Stimulated activated effector memory CD8-positive, alpha-beta T cell treated with anti-CD3 and anti-CD28 coated beads, Interleukin-12 subunit alpha, Interleukin-12 subunit beta, amount 100 ng/mL, for 72 hours (primary cell): ENCODE measurements around the gene NOS1.
A peak's percentile ranks its signal among the peaks of the same experiment; 100 is the strongest.

Experiments
- ATAC-seq: fragments of 150-1000 bp; cut with Tn5 transposase; 2 replicates; pipeline ENCODE4 v1.10.0; 2021
- DNase-seq, 2 donors: peaks; one replicate each; pipeline ENCODE4 v3.0.0; 2021 to 2022; ENCODE audit warnings: low spot score in 2 of 2
- H3K27ac Mint-ChIP-seq: one replicate; pipeline ENCODE4 v1.8.0; 2022; ENCODE audit warnings: mild to moderate bottlenecking, mixed read lengths
- H3K36me3 Mint-ChIP-seq: one replicate; pipeline ENCODE4 v1.8.0; 2022; ENCODE audit warnings: mild to moderate bottlenecking, mixed read lengths
- H3K4me1 Mint-ChIP-seq: one replicate; pipeline ENCODE4 v1.8.0; 2022; ENCODE audit warnings: mixed read lengths
- H3K4me3 Mint-ChIP-seq: one replicate; pipeline ENCODE4 v1.8.0; 2022; ENCODE audit warnings: mild to moderate bottlenecking, mixed read lengths
- H3K9me3 Mint-ChIP-seq: one replicate; pipeline ENCODE4 v1.8.0; 2022; ENCODE audit warnings: mixed read lengths

The NOS1 gene

DNA sequence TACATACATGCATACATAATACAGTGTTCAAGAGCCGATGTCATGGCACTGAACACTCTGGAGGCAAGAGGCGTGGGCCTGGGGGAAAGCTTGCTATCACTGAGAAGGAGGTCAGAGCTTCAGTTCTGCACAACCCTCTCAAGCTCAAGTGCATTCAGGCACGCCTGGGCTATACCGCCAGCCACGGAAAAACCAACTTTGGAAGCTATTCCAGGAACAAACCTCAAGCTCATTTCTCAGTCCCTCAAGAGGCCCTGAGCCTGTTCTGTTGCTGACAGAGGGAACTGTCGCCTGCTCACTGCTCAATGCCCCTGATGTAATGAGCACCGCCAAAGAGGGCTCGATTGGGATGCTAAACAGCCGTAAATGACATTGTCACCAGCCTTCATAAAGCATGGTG is 9.2 kb downstream of the NOS1 start:
- Mint-ChIP-seq H3K9me3 (no peaks in the 10 kb centered on the region), H3K4me3 (no peak overlapping the region), H3K4me1 (no peaks in the 10 kb centered on the region), H3K36me3 (no peaks in the 10 kb centered on the region), H3K27ac (no peak overlapping the region)
- DNase-seq (no peak), ATAC-seq (no peak)

DNA sequence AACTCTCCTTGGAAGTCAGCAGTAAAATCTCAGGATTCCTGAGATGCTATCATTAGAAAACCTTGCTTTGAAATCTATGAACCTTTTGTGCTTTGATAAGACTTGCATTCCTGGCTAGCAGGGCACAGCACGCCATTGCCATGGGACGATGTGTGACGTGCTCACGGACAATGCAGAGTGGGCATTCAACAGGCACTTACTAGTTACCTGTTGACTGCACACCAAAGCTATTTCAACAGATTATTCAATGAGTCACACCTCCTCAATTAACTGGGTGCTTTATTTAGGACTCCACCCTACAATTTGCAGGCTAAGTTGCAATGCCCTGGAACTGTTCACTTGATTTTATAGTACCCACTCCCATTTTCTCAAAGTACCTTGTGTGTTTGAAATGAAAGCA is 11.3 kb downstream of the NOS1 start:
- no peak overlapping the region for H3K27ac Mint-ChIP-seq
- H3K4me3 Mint-ChIP-seq, result no peak overlapping the region
- no peaks in the 10 kb centered on the region for H3K36me3 Mint-ChIP-seq

DNA sequence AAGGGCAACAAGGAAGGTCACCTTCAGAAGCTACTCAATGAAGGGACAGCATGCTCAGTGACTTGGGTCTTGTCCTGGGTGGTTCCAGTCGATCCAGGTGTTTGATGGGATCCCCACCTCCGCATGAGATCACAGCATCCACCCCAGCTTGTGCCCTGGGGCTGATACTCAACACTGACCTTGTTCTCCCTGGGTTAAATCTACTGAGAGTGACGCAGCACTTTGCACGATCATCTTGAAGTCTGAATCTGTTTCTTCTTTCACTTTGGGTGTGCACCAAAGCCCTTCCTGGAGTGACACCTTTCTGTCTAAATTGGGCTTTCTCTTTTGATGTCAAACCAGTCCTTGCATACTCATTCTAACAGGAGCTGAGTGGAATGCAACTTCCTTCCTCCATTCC is 13.8 kb downstream of the NOS1 start:
- DNase-seq (no peak), ATAC-seq (no peak)
- peaks cover 3% of the 10 kb centered on the region for H3K9me3 Mint-ChIP-seq
- no peaks in the 10 kb centered on the region for H3K36me3 Mint-ChIP-seq
- no peak overlapping the region for H3K27ac Mint-ChIP-seq
- H3K4me1 Mint-ChIP-seq, result peaks cover 5% of the 10 kb centered on the region
- no peak overlapping the region for H3K4me3 Mint-ChIP-seq

More for the DNA sequence above, 11.3 kb downstream of the NOS1 start:
- Mint-ChIP-seq H3K9me3 (no peaks in the 10 kb centered on the region), H3K4me1 (no peaks in the 10 kb centered on the region)
- DNase-seq, result no peak
- no peak for ATAC-seq

DNA sequence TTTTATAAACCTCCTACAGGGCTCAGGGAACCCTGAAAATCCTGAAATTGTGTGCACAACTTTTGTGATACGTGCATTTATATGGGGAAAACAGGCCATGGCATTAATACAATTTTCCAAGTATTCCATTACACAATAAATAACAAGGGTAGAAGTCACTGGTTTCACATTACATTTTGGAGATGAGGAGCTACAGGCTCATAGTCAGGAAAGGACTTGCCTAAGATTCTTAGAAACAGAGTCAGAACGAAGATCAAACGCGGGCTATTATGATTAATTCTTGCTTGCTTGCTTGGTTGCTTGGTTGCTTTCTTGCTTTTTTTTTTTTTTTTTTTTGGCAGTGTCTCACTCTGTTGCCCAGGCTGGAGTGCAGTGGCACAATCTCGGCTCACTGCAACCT is 16.7 kb downstream of the NOS1 start:
- ATAC-seq, result no peak
- H3K4me1 Mint-ChIP-seq, result peaks cover 8% of the 10 kb centered on the region
- H3K4me3 Mint-ChIP-seq, result no peak overlapping the region
- no peak overlapping the region for H3K27ac Mint-ChIP-seq
- no peaks in the 10 kb centered on the region for H3K36me3 Mint-ChIP-seq
- no peak for DNase-seq
- H3K9me3 Mint-ChIP-seq, result peaks cover 7% of the 10 kb centered on the region

DNA sequence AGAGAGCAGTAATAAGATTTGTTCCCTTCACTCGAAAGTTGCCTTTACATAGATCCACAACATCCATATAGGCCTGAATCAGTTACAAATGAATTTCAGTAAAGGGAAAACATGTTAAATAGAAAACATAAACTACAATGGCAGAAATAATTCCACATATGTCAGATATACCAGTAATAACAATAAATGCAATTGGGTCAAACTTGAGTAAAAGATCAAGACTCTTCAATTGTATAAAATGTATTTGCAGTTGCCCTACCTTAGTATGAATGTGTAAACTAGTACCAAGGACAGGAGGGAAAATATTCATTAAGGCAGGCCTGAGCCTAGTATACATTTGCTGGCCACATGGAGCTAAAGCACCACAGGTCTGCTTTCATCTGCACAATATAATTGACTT is 17.6 kb downstream of the NOS1 start:
- Mint-ChIP-seq H3K4me3 (no peak overlapping the region), H3K36me3 (no peaks in the 10 kb centered on the region), H3K9me3 (peaks cover 7% of the 10 kb centered on the region), H3K27ac (no peak overlapping the region), H3K4me1 (peaks cover 8% of the 10 kb centered on the region)
- ATAC-seq, result no peak
- DNase-seq, result no peak

DNA sequence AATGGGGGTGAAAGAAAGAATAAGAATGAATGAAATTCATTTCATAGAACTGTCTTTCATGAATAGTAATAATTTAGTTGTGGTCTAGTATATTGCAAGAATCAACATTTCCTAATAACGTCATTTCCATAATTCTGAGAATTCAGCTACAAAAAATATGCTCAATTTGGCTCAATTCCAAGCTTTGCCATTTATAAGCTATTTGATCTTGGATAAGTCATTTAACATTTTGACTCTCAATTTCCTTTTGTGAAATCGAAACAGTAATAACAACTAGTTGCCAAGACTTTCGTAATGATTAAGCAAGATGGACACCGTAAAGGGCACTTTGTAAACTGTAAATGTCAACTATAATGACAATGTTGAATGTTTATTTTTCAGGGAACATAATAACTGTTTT is 18.1 kb downstream of the NOS1 start:
- Mint-ChIP-seq H3K9me3 (peaks cover 7% of the 10 kb centered on the region), H3K4me3 (no peak overlapping the region), H3K36me3 (no peaks in the 10 kb centered on the region), H3K4me1 (peaks cover 8% of the 10 kb centered on the region), H3K27ac (no peak overlapping the region)
- ATAC-seq (no peak), DNase-seq (no peak)

DNA sequence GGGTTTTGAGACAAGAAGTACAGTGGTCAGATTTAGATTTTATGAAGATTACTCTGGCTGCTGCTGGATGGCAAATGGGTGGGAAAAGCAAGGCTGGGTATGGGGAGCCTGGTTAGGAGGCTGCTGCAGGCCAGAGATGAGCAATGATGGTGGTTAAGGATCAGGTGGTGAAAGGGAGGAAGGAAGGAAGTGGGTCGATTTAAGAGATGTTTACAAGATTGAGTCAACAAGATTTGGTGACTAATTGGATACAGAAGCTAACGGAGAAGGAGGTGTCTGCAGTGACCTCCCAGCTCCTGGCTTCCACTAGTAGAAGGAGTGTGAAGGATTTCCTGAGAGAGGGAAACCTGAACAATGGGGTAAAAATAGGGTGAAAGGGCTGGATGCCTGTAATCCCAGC is 18.7 kb downstream of the NOS1 start:
- peaks cover 7% of the 10 kb centered on the region for H3K9me3 Mint-ChIP-seq
- H3K4me3 Mint-ChIP-seq, result no peak overlapping the region
- H3K36me3 Mint-ChIP-seq, result no peaks in the 10 kb centered on the region
- ATAC-seq (peak; percentile 16), DNase-seq (no peak)
- H3K27ac Mint-ChIP-seq, result no peak overlapping the region
- H3K4me1 Mint-ChIP-seq, result peaks cover 8% of the 10 kb centered on the region

DNA sequence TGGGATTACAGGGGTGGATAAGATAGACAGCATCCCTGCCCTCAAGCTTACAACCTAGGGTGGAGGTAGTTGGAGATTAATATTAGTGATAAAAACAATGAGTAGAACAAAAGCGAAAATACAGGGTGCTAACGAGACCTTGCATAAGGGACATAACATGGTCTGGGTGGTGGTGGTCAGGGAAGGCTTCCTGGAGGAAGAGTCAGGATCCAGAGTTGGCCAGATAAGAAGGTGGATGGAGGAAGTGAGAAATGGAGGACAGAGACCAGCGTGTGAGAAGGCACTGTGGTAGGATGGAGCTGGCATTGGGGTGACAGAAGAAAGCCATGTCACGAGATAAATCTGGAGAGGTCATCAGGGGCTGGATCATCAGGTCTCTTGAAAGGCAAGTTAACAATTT is 19.2 kb downstream of the NOS1 start:
- peaks cover 8% of the 10 kb centered on the region for H3K4me1 Mint-ChIP-seq
- H3K36me3 Mint-ChIP-seq, result no peaks in the 10 kb centered on the region
- ATAC-seq (no peak), DNase-seq (no peak)
- H3K4me3 Mint-ChIP-seq, result no peak overlapping the region
- no peak overlapping the region for H3K27ac Mint-ChIP-seq
- H3K9me3 Mint-ChIP-seq, result peaks cover 7% of the 10 kb centered on the region

DNA sequence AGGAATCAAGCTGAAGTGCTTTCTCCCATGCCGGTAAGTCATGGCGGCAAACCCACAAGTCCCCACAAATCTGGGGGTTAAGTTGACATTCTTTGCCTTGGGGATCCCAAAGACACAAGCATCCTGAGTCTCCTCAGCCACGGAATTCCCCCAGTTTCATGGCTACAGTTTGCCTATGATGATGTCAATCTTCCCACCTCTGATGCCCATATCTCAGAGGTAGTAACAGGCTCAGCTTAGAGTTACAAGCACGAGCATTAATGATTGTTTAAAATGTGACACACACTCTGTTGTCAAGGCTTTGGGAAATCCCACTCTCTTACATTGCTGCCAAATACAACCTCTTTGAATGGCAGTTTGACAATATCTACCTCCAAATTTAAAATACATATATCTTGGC is 22.3 kb downstream of the NOS1 start:
- H3K4me3 Mint-ChIP-seq, result no peak overlapping the region
- ATAC-seq, result no peak
- peaks cover 8% of the 10 kb centered on the region for H3K4me1 Mint-ChIP-seq
- peaks cover 7% of the 10 kb centered on the region for H3K9me3 Mint-ChIP-seq
- DNase-seq, result no peak
- H3K36me3 Mint-ChIP-seq, result no peaks in the 10 kb centered on the region
- H3K27ac Mint-ChIP-seq, result no peak overlapping the region

DNA sequence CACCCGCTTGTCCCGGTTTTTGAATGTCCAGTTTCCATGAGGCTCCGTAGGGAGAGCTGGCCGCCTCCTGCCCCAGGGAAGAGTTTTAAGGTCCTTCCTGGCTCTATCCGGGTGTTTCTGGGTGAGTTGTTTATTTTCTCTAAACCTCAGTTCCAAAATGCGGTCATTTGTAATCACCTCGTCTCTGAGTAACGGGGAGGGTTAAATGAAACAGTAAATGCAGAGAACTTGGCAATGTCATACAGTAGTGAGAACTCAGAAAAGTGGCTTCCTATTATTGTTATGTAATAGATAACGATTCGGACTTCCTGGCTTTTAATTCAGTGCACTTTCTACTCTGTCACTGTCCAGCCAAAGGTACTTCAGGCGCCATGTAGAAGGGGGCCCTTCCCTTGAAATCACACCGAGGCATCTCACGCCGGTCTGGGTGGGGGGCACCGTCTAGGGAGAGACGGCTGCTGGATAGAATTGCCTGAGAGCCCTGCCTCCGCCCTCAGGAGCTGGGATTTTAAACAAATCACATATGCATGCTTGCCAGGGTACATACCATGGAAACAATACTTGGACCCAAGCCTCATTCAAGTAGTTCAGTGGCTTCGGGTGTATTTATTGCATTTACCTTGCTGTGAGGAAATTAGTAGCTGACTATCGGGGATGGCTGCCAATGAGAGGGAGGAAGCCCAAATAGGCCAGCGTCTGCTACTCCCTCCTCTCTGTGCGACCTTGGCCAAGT is 26.4 kb downstream of the NOS1 start:
- DNase-seq, result no peak
- H3K4me3 Mint-ChIP-seq, result no peak overlapping the region
- ATAC-seq, result no peak
- H3K4me1 Mint-ChIP-seq, result no peaks in the 10 kb centered on the region
- no peaks in the 10 kb centered on the region for H3K36me3 Mint-ChIP-seq
- H3K27ac Mint-ChIP-seq, result no peak overlapping the region
- H3K9me3 Mint-ChIP-seq, result no peaks in the 10 kb centered on the region

DNA sequence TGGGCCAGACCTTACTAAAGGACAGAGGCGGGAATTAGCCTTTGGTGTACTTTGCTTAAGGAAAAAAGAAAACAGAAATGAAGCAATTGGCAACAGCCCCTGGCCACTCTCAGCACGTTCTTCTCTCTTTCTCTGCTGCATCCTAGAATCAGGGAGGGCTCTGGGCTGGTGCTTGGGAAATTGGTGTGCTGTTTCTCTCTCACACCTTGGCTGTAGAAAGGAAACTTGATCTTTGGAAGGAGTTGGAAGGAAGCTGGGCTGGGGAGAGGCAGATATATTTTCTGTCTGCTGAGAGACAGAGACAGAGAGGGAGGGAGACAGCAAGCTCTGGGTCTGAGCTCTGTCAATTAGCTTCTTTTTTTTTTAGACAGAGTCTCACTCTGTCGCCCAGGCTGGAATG is 27.4 kb downstream of the NOS1 start:
- H3K9me3 Mint-ChIP-seq, result no peaks in the 10 kb centered on the region
- DNase-seq, result no peak
- no peaks in the 10 kb centered on the region for H3K4me1 Mint-ChIP-seq
- H3K36me3 Mint-ChIP-seq, result no peaks in the 10 kb centered on the region
- ATAC-seq, result no peak
- H3K27ac Mint-ChIP-seq, result no peak overlapping the region
- H3K4me3 Mint-ChIP-seq, result no peak overlapping the region

DNA sequence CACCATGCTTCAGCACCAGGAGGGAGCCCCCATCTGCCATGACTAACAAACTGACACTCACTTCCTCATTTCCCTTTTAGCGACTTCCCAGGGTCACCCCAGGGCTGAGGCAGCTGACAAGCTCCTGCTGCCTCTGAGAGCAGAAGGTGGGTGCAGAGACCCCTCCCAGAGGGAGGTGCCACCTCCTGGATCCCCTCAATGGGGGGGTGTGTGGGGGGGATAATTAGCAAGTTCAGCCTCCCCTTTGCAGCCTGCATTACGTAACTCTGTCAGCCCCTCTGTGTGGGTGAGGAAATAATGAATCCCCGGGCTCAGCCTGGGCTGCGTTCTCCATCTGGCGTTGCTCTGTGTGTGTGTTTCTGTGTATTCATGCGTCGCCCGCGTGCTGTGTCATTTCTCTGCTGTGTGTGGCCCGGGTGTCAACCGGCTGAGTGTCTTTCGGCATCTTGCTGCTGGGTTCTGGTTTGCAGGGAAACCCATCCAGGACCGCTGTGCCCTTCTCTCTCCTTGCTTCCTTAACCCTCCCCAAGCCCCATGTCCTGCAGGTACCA is 28.0 kb downstream of the NOS1 start:
- ATAC-seq (peak; percentile 6), DNase-seq (no peak)
- H3K27ac Mint-ChIP-seq, result no peak overlapping the region
- no peaks in the 10 kb centered on the region for H3K36me3 Mint-ChIP-seq
- H3K9me3 Mint-ChIP-seq, result no peaks in the 10 kb centered on the region
- no peak overlapping the region for H3K4me3 Mint-ChIP-seq
- H3K4me1 Mint-ChIP-seq, result no peaks in the 10 kb centered on the region

DNA sequence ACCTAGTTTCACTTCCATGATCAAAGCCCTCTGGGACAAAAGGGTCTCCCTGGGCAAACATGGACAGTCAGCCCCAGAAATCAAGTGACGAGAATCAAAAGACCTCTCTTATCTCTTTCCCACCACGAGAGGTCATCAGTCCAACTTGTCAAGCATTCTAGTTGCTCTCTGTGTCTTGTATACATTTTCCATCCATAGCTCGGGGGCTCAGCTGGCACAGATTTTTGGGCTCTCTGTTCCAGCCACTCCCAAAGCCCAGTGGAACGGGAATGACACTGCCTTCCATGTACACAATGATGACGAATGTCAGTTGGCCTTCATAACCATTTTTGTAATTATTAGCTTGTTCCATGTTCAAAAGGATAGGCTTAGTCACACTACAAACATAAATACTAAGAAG is 29.7 kb downstream of the NOS1 start:
- Mint-ChIP-seq H3K9me3 (no peaks in the 10 kb centered on the region), H3K36me3 (no peaks in the 10 kb centered on the region), H3K27ac (no peak overlapping the region), H3K4me1 (no peaks in the 10 kb centered on the region), H3K4me3 (no peak overlapping the region)
- ATAC-seq (no peak), DNase-seq (no peak)

DNA sequence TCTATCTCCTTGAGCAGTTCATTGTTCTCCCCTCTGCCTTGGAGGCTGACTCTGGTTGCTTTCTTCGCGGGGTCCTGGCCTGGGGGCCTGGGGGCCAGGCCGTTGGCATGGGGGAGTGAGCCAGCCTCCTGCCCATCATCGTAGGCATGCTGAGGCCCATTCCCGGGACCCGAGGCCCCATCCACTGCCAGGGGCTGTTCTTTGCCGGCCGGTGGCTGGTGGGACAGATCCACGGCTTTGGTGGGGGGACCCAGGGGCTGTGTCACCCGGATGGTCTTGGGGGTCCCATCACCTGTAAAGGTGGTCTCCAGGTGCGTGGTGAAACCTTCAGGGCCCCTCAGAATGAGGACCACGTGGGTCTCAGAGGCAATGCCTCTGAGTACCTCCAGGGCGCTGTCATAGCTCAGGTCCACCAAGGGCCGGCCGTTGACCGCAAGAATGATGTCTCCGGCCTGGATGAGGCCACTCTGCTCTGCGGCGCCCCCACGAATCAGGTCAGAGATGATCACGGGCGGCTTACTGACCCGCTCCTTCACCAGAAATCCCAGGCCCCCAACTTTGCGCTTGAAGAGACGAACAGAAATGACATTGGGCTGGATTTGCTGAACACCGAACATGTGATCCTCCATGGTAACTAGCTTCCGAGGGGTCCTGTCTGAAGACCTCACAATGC is 30.8 kb downstream of the NOS1 start:
- DNase-seq (no peak), ATAC-seq (no peak)
- no peaks in the 10 kb centered on the region for H3K9me3 Mint-ChIP-seq
- no peak overlapping the region for H3K27ac Mint-ChIP-seq
- no peak overlapping the region for H3K4me3 Mint-ChIP-seq
- H3K36me3 Mint-ChIP-seq, result no peaks in the 10 kb centered on the region
- H3K4me1 Mint-ChIP-seq, result no peaks in the 10 kb centered on the region

DNA sequence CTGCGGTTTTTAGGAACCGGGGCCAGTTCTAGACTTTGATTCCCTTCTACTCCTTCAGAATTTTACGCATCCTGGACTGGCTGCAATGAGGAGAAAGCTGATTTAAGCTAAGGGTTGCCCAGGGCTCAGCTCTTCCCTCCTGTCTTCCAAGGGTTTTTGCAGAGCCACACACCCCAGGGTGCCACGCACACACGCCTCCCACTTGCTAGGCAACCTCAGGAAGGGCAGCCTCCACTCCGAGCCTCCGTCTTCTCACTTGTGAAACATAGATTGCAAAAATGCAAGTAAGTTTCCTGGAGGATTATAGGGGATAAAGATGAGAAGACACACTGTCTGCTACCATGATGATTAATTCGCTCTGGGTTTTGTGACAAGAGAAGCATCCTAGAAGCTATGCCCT is 31.7 kb downstream of the NOS1 start:
- H3K27ac Mint-ChIP-seq, result no peak overlapping the region
- no peaks in the 10 kb centered on the region for H3K9me3 Mint-ChIP-seq
- no peaks in the 10 kb centered on the region for H3K36me3 Mint-ChIP-seq
- no peak overlapping the region for H3K4me3 Mint-ChIP-seq
- no peak for ATAC-seq
- H3K4me1 Mint-ChIP-seq, result no peaks in the 10 kb centered on the region
- no peak for DNase-seq

DNA sequence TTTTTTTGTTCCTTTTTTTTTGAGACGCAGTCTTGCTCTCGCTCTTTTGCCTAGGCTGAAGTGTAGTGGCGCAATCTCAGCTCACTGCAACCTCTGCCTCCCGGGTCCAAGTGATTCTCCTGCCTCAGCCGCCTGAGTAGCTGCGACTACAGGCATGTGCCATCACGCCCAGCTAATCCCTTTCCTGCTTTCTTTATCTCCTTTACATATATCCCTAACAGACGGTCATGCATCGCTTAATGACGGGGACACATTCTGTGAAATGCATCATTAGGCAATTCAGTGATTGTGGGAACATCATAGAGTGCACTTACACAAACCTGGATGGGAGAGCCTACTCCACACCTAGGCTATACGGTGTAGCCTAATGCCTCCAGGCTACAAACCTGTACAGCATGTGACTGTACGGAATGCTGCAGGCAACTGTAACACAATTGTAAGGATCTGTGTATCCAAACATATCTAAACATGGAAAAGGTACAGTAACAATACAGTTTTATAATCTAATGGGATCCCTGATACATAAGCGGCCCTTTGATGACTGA is 32.8 kb downstream of the NOS1 start:
- Mint-ChIP-seq H3K9me3 (no peaks in the 10 kb centered on the region), H3K4me3 (no peak overlapping the region), H3K4me1 (no peaks in the 10 kb centered on the region), H3K27ac (no peak overlapping the region), H3K36me3 (no peaks in the 10 kb centered on the region)
- ATAC-seq (no peak), DNase-seq (no peak)
